ENCODE results near the gene SMARCAD1. TPM values are rescaled to one million over a fixed set of nuclear protein-coding genes. Genes with fewer than 3 reads are reported as not detected.

The SMARCAD1 gene
- total and polyA plus RNA-seq, 2 donors (not counting 1 experiment from before 2014, with no cell fraction given), result 24.8 to 30.7 TPM

- H3K79me2 ChIP-seq (ENCODE audit: control insufficient read depth, insufficient read depth, low read length), result no peaks in the 10 kb centered on the region
- no peak overlapping the region for H3K9ac ChIP-seq (ENCODE audit: insufficient read depth, low read length)
- H2AFZ ChIP-seq (ENCODE audit: low read length), result no peak overlapping the region
- no peaks in the 10 kb centered on the region for H3K27me3 ChIP-seq (ENCODE audit: control insufficient read depth, insufficient read depth, low read length)
- DNase-seq (ENCODE audit: low read depth in 2 of 2), result no peak
- peaks cover 4% of the 10 kb centered on the region for H3K36me3 ChIP-seq (ENCODE audit: control insufficient read depth, insufficient read depth, low read length)
- H3K4me1 ChIP-seq (ENCODE audit: control insufficient read depth, extremely low read depth, insufficient read depth, low read length), result no peaks in the 10 kb centered on the region
- no peak overlapping the region for H3K4me2 ChIP-seq (ENCODE audit: extremely low read depth, insufficient read depth, low read length)
- H4K20me1 ChIP-seq (ENCODE audit: control insufficient read depth, extremely low read depth, insufficient read depth, low read length), result no peaks in the 10 kb centered on the region
- no peaks in the 10 kb centered on the region for H3K9me3 ChIP-seq (ENCODE audit: control insufficient read depth, insufficient read depth, low read depth, low read length)
- no peak overlapping the region for H3K27ac ChIP-seq (ENCODE audit: insufficient read depth, low read length)
- no peak overlapping the region for H3K4me3 ChIP-seq (replicated peaks in 1 of 4; ENCODE audit: control extremely low read depth in 1 of 4, insufficient read depth in 1 of 4, low read depth in 3 of 4, low read length in 4 of 4)
- TF ChIP-seq, protein P1, sequence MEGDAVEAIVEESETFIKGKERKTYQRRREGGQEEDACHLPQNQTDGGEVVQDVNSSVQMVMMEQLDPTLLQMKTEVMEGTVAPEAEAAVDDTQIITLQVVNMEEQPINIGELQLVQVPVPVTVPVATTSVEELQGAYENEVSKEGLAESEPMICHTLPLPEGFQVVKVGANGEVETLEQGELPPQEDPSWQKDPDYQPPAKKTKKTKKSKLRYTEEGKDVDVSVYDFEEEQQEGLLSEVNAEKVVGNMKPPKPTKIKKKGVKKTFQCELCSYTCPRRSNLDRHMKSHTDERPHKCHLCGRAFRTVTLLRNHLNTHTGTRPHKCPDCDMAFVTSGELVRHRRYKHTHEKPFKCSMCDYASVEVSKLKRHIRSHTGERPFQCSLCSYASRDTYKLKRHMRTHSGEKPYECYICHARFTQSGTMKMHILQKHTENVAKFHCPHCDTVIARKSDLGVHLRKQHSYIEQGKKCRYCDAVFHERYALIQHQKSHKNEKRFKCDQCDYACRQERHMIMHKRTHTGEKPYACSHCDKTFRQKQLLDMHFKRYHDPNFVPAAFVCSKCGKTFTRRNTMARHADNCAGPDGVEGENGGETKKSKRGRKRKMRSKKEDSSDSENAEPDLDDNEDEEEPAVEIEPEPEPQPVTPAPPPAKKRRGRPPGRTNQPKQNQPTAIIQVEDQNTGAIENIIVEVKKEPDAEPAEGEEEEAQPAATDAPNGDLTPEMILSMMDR (conservative IDR thresholded peaks at IDR 0.05 in 1 of 2, IDR thresholded peaks at IDR 0.05 in 1 of 2; ENCODE audit: low read depth in 1 of 2, low read length in 2 of 2), result no peak
- TF ChIP-seq EZH2 (IDR thresholded peaks at IDR 0.05; ENCODE audit: low read length, missing control alignments), result no peak
These were observed 71.1 kb downstream of the SMARCAD1 start for GRCh38 chr4:94278781-94279180.

- H4K20me1 ChIP-seq (ENCODE audit: control insufficient read depth, extremely low read depth, insufficient read depth, low read length), result no peaks in the 10 kb centered on the region
- DNase-seq (ENCODE audit: low read depth in 2 of 2), result no peak
- no peak overlapping the region for H3K4me3 ChIP-seq (replicated peaks in 1 of 4; ENCODE audit: control extremely low read depth in 1 of 4, insufficient read depth in 1 of 4, low read depth in 3 of 4, low read length in 4 of 4)
- no peak overlapping the region for H2AFZ ChIP-seq (ENCODE audit: low read length)
- no peak overlapping the region for H3K27ac ChIP-seq (ENCODE audit: insufficient read depth, low read length)
- no peak for TF ChIP-seq EZH2 (IDR thresholded peaks at IDR 0.05; ENCODE audit: low read length, missing control alignments)
- TF ChIP-seq, protein P1 (conservative IDR thresholded peaks at IDR 0.05 in 1 of 2, IDR thresholded peaks at IDR 0.05 in 1 of 2; ENCODE audit: low read depth in 1 of 2, low read length in 2 of 2), result no peak
- no peaks in the 10 kb centered on the region for H3K36me3 ChIP-seq (ENCODE audit: control insufficient read depth, insufficient read depth, low read length)
- H3K4me2 ChIP-seq (ENCODE audit: extremely low read depth, insufficient read depth, low read length), result no peak overlapping the region
- H3K9me3 ChIP-seq (ENCODE audit: control insufficient read depth, insufficient read depth, low read depth, low read length), result no peaks in the 10 kb centered on the region
- H3K79me2 ChIP-seq (ENCODE audit: control insufficient read depth, insufficient read depth, low read length), result no peaks in the 10 kb centered on the region
- no peak overlapping the region for H3K9ac ChIP-seq (ENCODE audit: insufficient read depth, low read length)
- H3K27me3 ChIP-seq (ENCODE audit: control insufficient read depth, insufficient read depth, low read length), result no peaks in the 10 kb centered on the region
- no peaks in the 10 kb centered on the region for H3K4me1 ChIP-seq (ENCODE audit: control insufficient read depth, extremely low read depth, insufficient read depth, low read length)
These were observed 77.2 kb downstream of the SMARCAD1 start for GRCh38 chr4:94284889-94285288.

GRCh38 chr4:94285666-94286065 lies 78.0 kb downstream of the SMARCAD1 start:
- Histone ChIP-seq H4K20me1 (ENCODE audit: control insufficient read depth, extremely low read depth, insufficient read depth, low read length) (no peaks in the 10 kb centered on the region), H3K27me3 (ENCODE audit: control insufficient read depth, insufficient read depth, low read length) (no peaks in the 10 kb centered on the region), H3K9me3 (ENCODE audit: control insufficient read depth, insufficient read depth, low read depth, low read length) (no peaks in the 10 kb centered on the region), H3K4me3 (replicated peaks in 1 of 4; ENCODE audit: control extremely low read depth in 1 of 4, insufficient read depth in 1 of 4, low read depth in 3 of 4, low read length in 4 of 4) (no peak overlapping the region), H3K4me1 (ENCODE audit: control insufficient read depth, extremely low read depth, insufficient read depth, low read length) (no peaks in the 10 kb centered on the region), H3K36me3 (ENCODE audit: control insufficient read depth, insufficient read depth, low read length) (no peaks in the 10 kb centered on the region), H3K27ac (ENCODE audit: insufficient read depth, low read length) (no peak overlapping the region), H3K79me2 (ENCODE audit: control insufficient read depth, insufficient read depth, low read length) (no peaks in the 10 kb centered on the region), H3K9ac (ENCODE audit: insufficient read depth, low read length) (no peak overlapping the region), H2AFZ (ENCODE audit: low read length) (no peak overlapping the region), H3K4me2 (ENCODE audit: extremely low read depth, insufficient read depth, low read length) (no peak overlapping the region)
- no peak for DNase-seq (ENCODE audit: low read depth in 2 of 2)
- TF ChIP-seq EZH2 (IDR thresholded peaks at IDR 0.05; ENCODE audit: low read length, missing control alignments), result no peak
- TF ChIP-seq, protein P1 (conservative IDR thresholded peaks at IDR 0.05 in 1 of 2, IDR thresholded peaks at IDR 0.05 in 1 of 2; ENCODE audit: low read depth in 1 of 2, low read length in 2 of 2), result no peak
